Dedifferentiated amniotic fluid mesenchymal stem cell (primary cell): Measurements from ENCODE around the gene PLAAT1.

ENCODE experiments used
- DNase-seq: peaks from one replicate; pipeline ENCODE4 v3.0.0-alpha.2; 2016; ENCODE audit errors: extremely low spot score

The PLAAT1 gene

GRCh38 chr3:193240850-193241706, at the start of gene PLAAT1:
Gene PLAAT1, plus strand, starts transcription at chr3:193241222. Its CDS starts 14,429 bp downstream, at chr3:193255651.
- DNase-seq: no peak

GRCh38 chr3:193194371-193194770, 46.7 kb upstream of the PLAAT1 start:
- DNase-seq: no peak

GRCh38 chr3:193196746-193197145, 44.3 kb upstream of the PLAAT1 start:
- DNase-seq: no peak

- no peak for DNase-seq
Observed at GRCh38 chr3:193207290-193208273, 33.4 kb upstream of the PLAAT1 start.

- DNase-seq: no peak
Observed at GRCh38 chr3:193210618-193211017, 30.4 kb upstream of the PLAAT1 start.

- DNase-seq: no peak
Observed at GRCh38 chr3:193211173-193211572, 29.8 kb upstream of the PLAAT1 start.

GRCh38 chr3:193211984-193212383, 29.0 kb upstream of the PLAAT1 start:
- DNase-seq: no peak

- no peak for DNase-seq
Observed at GRCh38 chr3:193212844-193213243, 28.2 kb upstream of the PLAAT1 start.

GRCh38 chr3:193214445-193214844, 26.6 kb upstream of the PLAAT1 start:
- no peak for DNase-seq

GRCh38 chr3:193225302-193226125, 15.5 kb upstream of the PLAAT1 start:
- DNase-seq: no peak

- DNase-seq: no peak
Observed at GRCh38 chr3:193228206-193228605, 12.8 kb upstream of the PLAAT1 start.

- no peak for DNase-seq
Observed at GRCh38 chr3:193229851-193230420, 11.1 kb upstream of the PLAAT1 start.

GRCh38 chr3:193230610-193231009, 10.4 kb upstream of the PLAAT1 start:
- DNase-seq: no peak

- DNase-seq: no peak
Observed at GRCh38 chr3:193231201-193231600, 9.8 kb upstream of the PLAAT1 start.

- no peak for DNase-seq
Observed at GRCh38 chr3:193236599-193236998, 4.4 kb upstream of the PLAAT1 start.

GRCh38 chr3:193237030-193237429, 4.0 kb upstream of the PLAAT1 start:
- DNase-seq: no peak

- DNase-seq: no peak
Observed at GRCh38 chr3:193240436-193240849, 579 bp upstream of the PLAAT1 start.

GRCh38 chr3:193241716-193242115, 694 bp downstream of the PLAAT1 start:
- no peak for DNase-seq

- DNase-seq: no peak
Observed at GRCh38 chr3:193243571-193243970, 2.5 kb downstream of the PLAAT1 start.

GRCh38 chr3:193248848-193249468, 7.9 kb downstream of the PLAAT1 start:
- DNase-seq: no peak

- DNase-seq: no peak
Observed at GRCh38 chr3:193250492-193250891, 9.5 kb downstream of the PLAAT1 start.
